GM19099 (cell line): ENCODE results near the gene MAP1B.

Experiments used
- POLR2A ChIP-seq: IDR thresholded peaks from 3 replicates; pipeline ENCODE4 v1.6.1; 2011; ENCODE audit warnings: low read depth; ENCODE audit not compliant: insufficient read length; ENCODE audit errors: extremely low read depth

The MAP1B gene

GRCh38 chr5:72160959-72161358 is 53.7 kb downstream of the MAP1B start:
- no peak for TF ChIP-seq POLR2A

- TF ChIP-seq POLR2A = no peak
These were observed 54.7 kb downstream of the MAP1B start for GRCh38 chr5:72161951-72162350.

- no peak for TF ChIP-seq POLR2A
These were observed 56.2 kb downstream of the MAP1B start for GRCh38 chr5:72163349-72163983.

- no peak for TF ChIP-seq POLR2A
These were observed 59.0 kb downstream of the MAP1B start for GRCh38 chr5:72166070-72166979.

GRCh38 chr5:72167257-72167656 is 60.0 kb downstream of the MAP1B start:
- TF ChIP-seq POLR2A = no peak

GRCh38 chr5:72167804-72168203 is 60.5 kb downstream of the MAP1B start:
- no peak for TF ChIP-seq POLR2A

GRCh38 chr5:72170101-72170500 is 62.8 kb downstream of the MAP1B start:
- TF ChIP-seq POLR2A = no peak

- TF ChIP-seq POLR2A = no peak
These were observed 64.4 kb downstream of the MAP1B start for GRCh38 chr5:72171667-72172066.

- no peak for TF ChIP-seq POLR2A
These were observed 65.5 kb downstream of the MAP1B start for GRCh38 chr5:72172786-72173185.

- TF ChIP-seq POLR2A = no peak
These were observed 70.3 kb downstream of the MAP1B start for GRCh38 chr5:72177538-72177937.

GRCh38 chr5:72179028-72179815 is 71.9 kb downstream of the MAP1B start:
- TF ChIP-seq POLR2A = no peak

- no peak for TF ChIP-seq POLR2A
These were observed 72.7 kb downstream of the MAP1B start for GRCh38 chr5:72179816-72180440.

- no peak for TF ChIP-seq POLR2A
These were observed 73.7 kb downstream of the MAP1B start for GRCh38 chr5:72180925-72181324.

GRCh38 chr5:72182686-72183085 is 75.4 kb downstream of the MAP1B start:
- TF ChIP-seq POLR2A = no peak

- no peak for TF ChIP-seq POLR2A
These were observed 75.8 kb downstream of the MAP1B start for GRCh38 chr5:72183101-72183520.
